ENCODE data around the gene PCNX2. TPM values are rescaled to one million over a fixed set of nuclear protein-coding genes. Genes with fewer than 3 reads are reported as not detected.

PCNX2 gene
- total and polyA plus RNA-seq, 2 of the 8 experiments (the other 6 are each of a cell fraction or from before 2014, with no cell fraction given): 46.1 to 57.6 TPM

DNA sequence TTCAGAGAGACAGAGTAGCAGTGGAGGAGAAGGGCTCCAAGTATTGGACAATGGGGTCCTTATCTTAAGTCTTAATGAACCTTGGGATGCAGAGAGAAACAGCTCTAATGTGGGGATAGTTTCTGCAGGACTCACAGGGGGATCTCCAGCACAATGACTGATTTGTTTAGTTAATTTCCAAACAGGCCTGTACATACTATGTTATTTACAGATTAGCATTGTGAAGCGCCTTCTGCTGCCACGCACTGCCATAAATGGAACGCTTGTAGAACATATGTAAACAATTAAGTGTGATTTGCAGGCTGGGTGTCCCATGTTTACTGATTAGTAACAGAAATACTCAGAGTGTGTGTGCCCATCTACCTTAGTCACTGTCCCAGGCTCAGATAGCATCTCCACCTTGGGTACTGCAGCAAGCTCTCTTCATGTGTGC is 289.0 kb downstream of the PCNX2 start:
- no peak overlapping the region for H2BK120ac ChIP-seq (replicated peaks; ENCODE audit: low read depth, low read length)
- H2BK5ac ChIP-seq (ENCODE audit: low read depth, low read length): no peak overlapping the region
- H3K14ac ChIP-seq (ENCODE audit: insufficient read length): no peak overlapping the region
- H2AK5ac ChIP-seq (ENCODE audit: low read depth, low read length): no peak overlapping the region
- no peak overlapping the region for H4K91ac ChIP-seq (replicated peaks; ENCODE audit: insufficient read length, low read length)
- FAIRE-seq: no peak
- H3K36me3 ChIP-seq (ENCODE audit: control insufficient read depth in 2 of 4, insufficient read depth in 4 of 4, low read length in 3 of 4): peaks cover 0 to 3% (median 2%) of the 10 kb centered on the region in 4 experiments; a peak in 4 of 8 replicates
- H4K5ac ChIP-seq (ENCODE audit: insufficient read length, low read depth, low read length): no peak overlapping the region
- no peak overlapping the region for H3K23ac ChIP-seq (ENCODE audit: insufficient read length)
- H3K27me3 ChIP-seq (replicated peaks in 1 of 4; ENCODE audit: control insufficient read depth in 3 of 4, extremely low read depth in 1 of 4, insufficient read depth in 3 of 4, low read length in 3 of 4): no peaks in the 10 kb centered on the region
- H3K18ac ChIP-seq (ENCODE audit: extremely low read depth, low read length): no peak overlapping the region
- POLR2A ChIA-PET (ENCODE audit: partially characterized antibody): interaction anchor here (0.6 kb wide), 1 partner anchor 997 kb away, joined by 3 read pairs; no protein-coding TSS in a partner anchor
- no peaks in the 10 kb centered on the region for H4K20me1 ChIP-seq (replicated peaks in 1 of 2; ENCODE audit: control insufficient read depth in 1 of 2, insufficient read depth in 2 of 2, low read length in 2 of 2)
- CTCF ChIA-PET (ENCODE audit: partially characterized antibody): interaction anchor here (1.5 to 2.4 kb wide), 4 partner anchors 18 to 372 kb away, joined by 3 to 15 read pairs (median 4); no protein-coding TSS in a partner anchor
- no peak overlapping the region for H2BK20ac ChIP-seq (ENCODE audit: low read length)
- H2BK15ac ChIP-seq (ENCODE audit: low read length): no peak overlapping the region
- no peaks in the 10 kb centered on the region for H3K23me2 ChIP-seq (ENCODE audit: low read depth, low read length)
- no peak overlapping the region for H2BK12ac ChIP-seq (ENCODE audit: low read depth, low read length)
- H3K4me1 ChIP-seq (replicated peaks in 1 of 4; ENCODE audit: control insufficient read depth in 3 of 4, insufficient read depth in 4 of 4, low read length in 3 of 4): no peaks in the 10 kb centered on the region
- 96% methylated on average over 3 of the region's 3 CpGs; no CpG with 5 or more reads in 1 of the 2 experiments for WGBS, 2 experiments (ENCODE audit: extremely low coverage in 1 of 2, insufficient coverage in 1 of 2, insufficient read length in 1 of 2, insufficient replicate concordance in 2 of 2, low coverage in 1 of 2, low lambda C conversion rate in 2 of 2, missing lambda C conversion rate in 1 of 2)
- no peak overlapping the region for H3K27ac ChIP-seq (ENCODE audit: low read depth, low read length)
- no peak for DNase-seq (ENCODE audit: low read depth in 1 of 2, low spot score in 2 of 2)
- H3K9me3 ChIP-seq (ENCODE audit: insufficient read depth in 2 of 2, low read depth in 1 of 2, low read length in 1 of 2): no peaks in the 10 kb centered on the region
- no peaks in the 10 kb centered on the region for H3K79me2 ChIP-seq (ENCODE audit: control insufficient read depth in 1 of 2, insufficient read depth in 2 of 2, low read length in 2 of 2)
- no peak overlapping the region for H2AFZ ChIP-seq (ENCODE audit: low read length)
- H3K9ac ChIP-seq (replicated peaks in 1 of 4; ENCODE audit: extremely low read depth in 1 of 4, low read depth in 3 of 4, low read length in 3 of 4): no peak overlapping the region
- no peak overlapping the region for H4K8ac ChIP-seq (ENCODE audit: extremely low read depth, insufficient read depth, low read length)
- TF ChIP-seq RBBP5 (IDR thresholded peaks at IDR 0.05; ENCODE audit: borderline replicate concordance, low read depth, low read length) (no peak), SP4 (IDR thresholded peaks at IDR 0.05; ENCODE audit: low read length) (no peak), RNF2 (IDR thresholded peaks at IDR 0.05; ENCODE audit: borderline replicate concordance, low read depth, low read length, missing control alignments, poor library complexity, severe bottlenecking) (no peak), RFX5 (IDR thresholded peaks at IDR 0.05; ENCODE audit: borderline replicate concordance, low read depth, low read length) (no peak), SIN3A (conservative IDR thresholded peaks at IDR 0.05 in 1 of 2, IDR thresholded peaks at IDR 0.05 in 1 of 2; ENCODE audit: low read depth in 1 of 2, low read length in 2 of 2) (no peak), TAF1 (IDR thresholded peaks at IDR 0.05; ENCODE audit: low read depth, low read length) (no peak), CBX5 (IDR thresholded peaks at IDR 0.05; ENCODE audit: low read depth, low read length) (no peak), HDAC6 (IDR thresholded peaks at IDR 0.05; ENCODE audit: low read depth, low read length) (no peak), RXRA (IDR thresholded peaks at IDR 0.05; ENCODE audit: insufficient read depth, low read depth, low read length) (no peak), CREB1 (IDR thresholded peaks at IDR 0.05) (no peak), SUZ12 (IDR thresholded peaks at IDR 0.05; ENCODE audit: low read length) (no peak)
- TF ChIP-seq, protein P1, sequence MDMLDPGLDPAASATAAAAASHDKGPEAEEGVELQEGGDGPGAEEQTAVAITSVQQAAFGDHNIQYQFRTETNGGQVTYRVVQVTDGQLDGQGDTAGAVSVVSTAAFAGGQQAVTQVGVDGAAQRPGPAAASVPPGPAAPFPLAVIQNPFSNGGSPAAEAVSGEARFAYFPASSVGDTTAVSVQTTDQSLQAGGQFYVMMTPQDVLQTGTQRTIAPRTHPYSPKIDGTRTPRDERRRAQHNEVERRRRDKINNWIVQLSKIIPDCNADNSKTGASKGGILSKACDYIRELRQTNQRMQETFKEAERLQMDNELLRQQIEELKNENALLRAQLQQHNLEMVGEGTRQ (IDR thresholded peaks at IDR 0.05; ENCODE audit: low read length): no peak
- TF ChIP-seq, protein P2, sequence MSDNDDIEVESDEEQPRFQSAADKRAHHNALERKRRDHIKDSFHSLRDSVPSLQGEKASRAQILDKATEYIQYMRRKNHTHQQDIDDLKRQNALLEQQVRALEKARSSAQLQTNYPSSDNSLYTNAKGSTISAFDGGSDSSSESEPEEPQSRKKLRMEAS (IDR thresholded peaks at IDR 0.05): no peak
- no peaks in the 10 kb centered on the region for H3K79me1 ChIP-seq (ENCODE audit: low read depth, low read length)
- no peak overlapping the region for H3K4me2 ChIP-seq (ENCODE audit: insufficient read depth in 1 of 2, low read depth in 2 of 2, low read length in 2 of 2)
- no peak overlapping the region for H3K56ac ChIP-seq (replicated peaks; ENCODE audit: insufficient read length, low read depth, low read length)
- H3K4me3 ChIP-seq (ENCODE audit: extremely low read depth in 1 of 4, insufficient read depth in 2 of 4, low read depth in 3 of 4, low read length in 4 of 4): no peak overlapping the region
- no peak overlapping the region for H3K4ac ChIP-seq (replicated peaks; ENCODE audit: insufficient read length, low read depth, low read length)
